ENCODE results near the gene S1PR3. TPM values are rescaled to one million over a fixed set of nuclear protein-coding genes. Genes with fewer than 3 reads are reported as not detected.

Gene S1PR3
- total and polyA plus RNA-seq, 4 donors: 1.4 to 4.5 (median 2.9) TPM

DNA sequence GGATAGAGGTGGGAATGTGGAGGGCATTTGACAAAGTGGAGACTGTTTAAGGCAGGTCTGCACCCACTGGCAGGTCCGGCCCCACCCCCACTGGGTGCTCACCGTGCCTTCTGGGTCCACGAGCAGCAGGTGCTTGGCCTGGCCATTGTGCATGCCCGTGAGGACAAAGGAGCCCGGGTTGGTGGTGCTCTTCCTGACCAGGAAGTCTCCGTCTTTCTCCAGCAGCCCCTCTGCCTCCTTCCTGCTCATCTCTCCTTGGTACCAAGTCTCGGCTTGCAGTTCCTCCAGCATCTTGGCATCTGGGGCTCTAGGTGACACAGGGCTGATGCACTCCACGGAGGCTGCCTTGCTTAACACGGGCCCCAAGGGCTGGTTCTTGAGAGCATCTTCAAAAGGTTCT is 46.6 kb downstream of the S1PR3 start:
- DNase-seq (ENCODE audit: low spot score): no peak
- H3K27ac ChIP-seq (ENCODE audit: low read depth in 1 of 2, low read length in 2 of 2): no peak overlapping the region
- no peak overlapping the region for H3K9ac ChIP-seq (ENCODE audit: low read depth in 1 of 2, low read length in 2 of 2)
- 88% methylated on average over 9 of the region's 9 CpGs for WGBS
- H3K36me3 ChIP-seq (ENCODE audit: control insufficient read depth in 4 of 4, insufficient read depth in 3 of 4, low read depth in 1 of 4, low read length in 3 of 4): no peaks in the 10 kb centered on the region
- no peak for TF ChIP-seq FOXA2 (IDR thresholded peaks at IDR 0.05)
- TF ChIP-seq, protein P1, sequence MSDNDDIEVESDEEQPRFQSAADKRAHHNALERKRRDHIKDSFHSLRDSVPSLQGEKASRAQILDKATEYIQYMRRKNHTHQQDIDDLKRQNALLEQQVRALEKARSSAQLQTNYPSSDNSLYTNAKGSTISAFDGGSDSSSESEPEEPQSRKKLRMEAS (IDR thresholded peaks at IDR 0.05): no peak
- H3K9me3 ChIP-seq (ENCODE audit: control insufficient read depth in 4 of 4, low read length in 3 of 4): no peaks in the 10 kb centered on the region
- no peaks in the 10 kb centered on the region for H3K27me3 ChIP-seq (ENCODE audit: control insufficient read depth in 4 of 4, insufficient read depth in 4 of 4, low read length in 3 of 4)
- H3K4me3 ChIP-seq (ENCODE audit: low read depth in 1 of 3, low read length in 3 of 3): no peak overlapping the region
- H3K4me1 ChIP-seq (ENCODE audit: control insufficient read depth in 4 of 4, insufficient read depth in 4 of 4, low read length in 3 of 4): no peaks in the 10 kb centered on the region

DNA sequence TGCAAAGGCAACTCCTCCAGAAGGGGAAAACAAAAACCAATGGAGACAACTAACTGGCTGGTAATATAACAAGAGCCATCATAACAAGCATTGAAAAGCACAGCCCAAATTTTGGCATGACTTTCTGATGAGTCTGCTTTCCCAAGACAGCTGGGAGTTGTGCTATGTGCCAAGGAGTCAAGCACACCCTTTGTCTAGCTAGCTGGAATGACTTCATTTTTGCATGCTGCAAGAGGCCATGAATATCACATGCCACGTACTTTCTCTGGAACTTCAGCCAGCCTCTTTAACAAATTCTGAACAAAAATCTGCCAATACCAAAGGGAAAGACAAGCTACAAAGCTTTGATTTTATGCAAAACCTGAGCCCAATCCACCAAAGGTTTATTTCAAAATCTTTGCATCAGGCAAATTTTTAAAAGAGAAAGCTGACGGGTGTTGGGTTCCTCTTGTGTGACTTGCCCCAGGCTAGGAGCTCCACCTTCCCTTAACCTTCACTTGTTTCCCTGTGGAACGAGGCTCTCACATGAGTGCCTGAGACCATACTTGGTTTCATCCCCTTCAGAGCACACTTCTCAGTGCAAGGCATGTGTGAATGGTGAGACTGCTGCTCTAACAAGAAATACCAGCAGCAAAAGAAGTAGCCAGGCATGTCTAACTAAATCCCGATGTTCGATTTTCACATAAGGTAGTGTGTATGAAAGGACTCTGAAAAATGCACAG is 47.3 kb downstream of the S1PR3 start:
- Histone ChIP-seq H3K9ac (ENCODE audit: low read depth in 1 of 2, low read length in 2 of 2) (no peak overlapping the region), H3K4me1 (ENCODE audit: control insufficient read depth in 4 of 4, insufficient read depth in 4 of 4, low read length in 3 of 4) (no peaks in the 10 kb centered on the region), H3K9me3 (ENCODE audit: control insufficient read depth in 4 of 4, low read length in 3 of 4) (no peaks in the 10 kb centered on the region), H3K27ac (ENCODE audit: low read depth in 1 of 2, low read length in 2 of 2) (no peak overlapping the region), H3K27me3 (ENCODE audit: control insufficient read depth in 4 of 4, insufficient read depth in 4 of 4, low read length in 3 of 4) (no peaks in the 10 kb centered on the region), H3K36me3 (ENCODE audit: control insufficient read depth in 4 of 4, insufficient read depth in 3 of 4, low read depth in 1 of 4, low read length in 3 of 4) (no peaks in the 10 kb centered on the region), H3K4me3 (ENCODE audit: low read depth in 1 of 3, low read length in 3 of 3) (no peak overlapping the region)
- no peak for DNase-seq (ENCODE audit: low spot score)
- WGBS: 79% methylated on average over 5 of the region's 5 CpGs
- TF ChIP-seq FOXA1 (IDR thresholded peaks at IDR 0.05) (no peak), TAF1 (conservative IDR thresholded peaks at IDR 0.05) (no peak), FOXA2 (IDR thresholded peaks at IDR 0.05) (no peak), NR2F2 (IDR thresholded peaks at IDR 0.05) (no peak)
- TF ChIP-seq, protein P2, sequence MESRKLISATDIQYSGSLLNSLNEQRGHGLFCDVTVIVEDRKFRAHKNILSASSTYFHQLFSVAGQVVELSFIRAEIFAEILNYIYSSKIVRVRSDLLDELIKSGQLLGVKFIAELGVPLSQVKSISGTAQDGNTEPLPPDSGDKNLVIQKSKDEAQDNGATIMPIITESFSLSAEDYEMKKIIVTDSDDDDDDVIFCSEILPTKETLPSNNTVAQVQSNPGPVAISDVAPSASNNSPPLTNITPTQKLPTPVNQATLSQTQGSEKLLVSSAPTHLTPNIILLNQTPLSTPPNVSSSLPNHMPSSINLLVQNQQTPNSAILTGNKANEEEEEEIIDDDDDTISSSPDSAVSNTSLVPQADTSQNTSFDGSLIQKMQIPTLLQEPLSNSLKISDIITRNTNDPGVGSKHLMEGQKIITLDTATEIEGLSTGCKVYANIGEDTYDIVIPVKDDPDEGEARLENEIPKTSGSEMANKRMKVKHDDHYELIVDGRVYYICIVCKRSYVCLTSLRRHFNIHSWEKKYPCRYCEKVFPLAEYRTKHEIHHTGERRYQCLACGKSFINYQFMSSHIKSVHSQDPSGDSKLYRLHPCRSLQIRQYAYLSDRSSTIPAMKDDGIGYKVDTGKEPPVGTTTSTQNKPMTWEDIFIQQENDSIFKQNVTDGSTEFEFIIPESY (IDR thresholded peaks at IDR 0.05): no peak
- TF ChIP-seq, protein P3, sequence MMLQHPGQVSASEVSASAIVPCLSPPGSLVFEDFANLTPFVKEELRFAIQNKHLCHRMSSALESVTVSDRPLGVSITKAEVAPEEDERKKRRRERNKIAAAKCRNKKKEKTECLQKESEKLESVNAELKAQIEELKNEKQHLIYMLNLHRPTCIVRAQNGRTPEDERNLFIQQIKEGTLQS (IDR thresholded peaks at IDR 0.05): no peak

DNA sequence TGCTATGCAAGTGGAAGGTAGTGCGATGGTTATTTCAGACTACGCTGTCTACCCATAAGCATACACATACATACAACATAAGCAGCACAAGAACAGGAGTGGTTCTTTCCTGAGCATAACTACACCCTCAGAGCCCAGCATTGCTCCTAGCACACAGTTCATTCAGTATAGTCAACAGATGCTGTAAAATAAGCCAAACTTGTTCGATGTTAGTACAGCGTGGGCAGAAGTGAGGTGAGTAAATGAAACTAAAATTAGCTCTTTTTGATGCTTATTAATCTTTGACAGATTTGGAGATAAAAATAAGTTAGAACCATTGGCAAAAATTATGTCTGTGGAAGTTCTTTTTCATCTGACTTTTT is 47.8 kb downstream of the S1PR3 start:
- H3K4me3 ChIP-seq (ENCODE audit: low read depth in 1 of 3, low read length in 3 of 3): no peak overlapping the region
- no peak for DNase-seq (ENCODE audit: low spot score)
- no peaks in the 10 kb centered on the region for H3K36me3 ChIP-seq (ENCODE audit: control insufficient read depth in 4 of 4, insufficient read depth in 3 of 4, low read depth in 1 of 4, low read length in 3 of 4)
- H3K4me1 ChIP-seq (ENCODE audit: control insufficient read depth in 4 of 4, insufficient read depth in 4 of 4, low read length in 3 of 4): no peaks in the 10 kb centered on the region
- no peaks in the 10 kb centered on the region for H3K27me3 ChIP-seq (ENCODE audit: control insufficient read depth in 4 of 4, insufficient read depth in 4 of 4, low read length in 3 of 4)
- no peaks in the 10 kb centered on the region for H3K9me3 ChIP-seq (ENCODE audit: control insufficient read depth in 4 of 4, low read length in 3 of 4)
- no peak overlapping the region for H3K27ac ChIP-seq (ENCODE audit: low read depth in 1 of 2, low read length in 2 of 2)
- WGBS: 92% methylated on average over 4 of the region's 4 CpGs
- H3K9ac ChIP-seq (ENCODE audit: low read depth in 1 of 2, low read length in 2 of 2): no peak overlapping the region
- TF ChIP-seq, protein P3 (IDR thresholded peaks at IDR 0.05): no peak
- TF ChIP-seq JUND (IDR thresholded peaks at IDR 0.05): no peak
- TF ChIP-seq, protein P1 (IDR thresholded peaks at IDR 0.05): no peak
- no peak for TF ChIP-seq EGR1 (IDR thresholded peaks at IDR 0.05; ENCODE audit: low read depth in 2 of 2)
- TF ChIP-seq SP1 (IDR thresholded peaks at IDR 0.05): no peak
- TF ChIP-seq GABPA (IDR thresholded peaks at IDR 0.05 in 1 of 2, conservative IDR thresholded peaks at IDR 0.05 in 1 of 2): no peak
- no peak for TF ChIP-seq FOXA2 (IDR thresholded peaks at IDR 0.05)
- TF ChIP-seq YY1 (IDR thresholded peaks at IDR 0.05): no peak
- TF ChIP-seq, protein P4, sequence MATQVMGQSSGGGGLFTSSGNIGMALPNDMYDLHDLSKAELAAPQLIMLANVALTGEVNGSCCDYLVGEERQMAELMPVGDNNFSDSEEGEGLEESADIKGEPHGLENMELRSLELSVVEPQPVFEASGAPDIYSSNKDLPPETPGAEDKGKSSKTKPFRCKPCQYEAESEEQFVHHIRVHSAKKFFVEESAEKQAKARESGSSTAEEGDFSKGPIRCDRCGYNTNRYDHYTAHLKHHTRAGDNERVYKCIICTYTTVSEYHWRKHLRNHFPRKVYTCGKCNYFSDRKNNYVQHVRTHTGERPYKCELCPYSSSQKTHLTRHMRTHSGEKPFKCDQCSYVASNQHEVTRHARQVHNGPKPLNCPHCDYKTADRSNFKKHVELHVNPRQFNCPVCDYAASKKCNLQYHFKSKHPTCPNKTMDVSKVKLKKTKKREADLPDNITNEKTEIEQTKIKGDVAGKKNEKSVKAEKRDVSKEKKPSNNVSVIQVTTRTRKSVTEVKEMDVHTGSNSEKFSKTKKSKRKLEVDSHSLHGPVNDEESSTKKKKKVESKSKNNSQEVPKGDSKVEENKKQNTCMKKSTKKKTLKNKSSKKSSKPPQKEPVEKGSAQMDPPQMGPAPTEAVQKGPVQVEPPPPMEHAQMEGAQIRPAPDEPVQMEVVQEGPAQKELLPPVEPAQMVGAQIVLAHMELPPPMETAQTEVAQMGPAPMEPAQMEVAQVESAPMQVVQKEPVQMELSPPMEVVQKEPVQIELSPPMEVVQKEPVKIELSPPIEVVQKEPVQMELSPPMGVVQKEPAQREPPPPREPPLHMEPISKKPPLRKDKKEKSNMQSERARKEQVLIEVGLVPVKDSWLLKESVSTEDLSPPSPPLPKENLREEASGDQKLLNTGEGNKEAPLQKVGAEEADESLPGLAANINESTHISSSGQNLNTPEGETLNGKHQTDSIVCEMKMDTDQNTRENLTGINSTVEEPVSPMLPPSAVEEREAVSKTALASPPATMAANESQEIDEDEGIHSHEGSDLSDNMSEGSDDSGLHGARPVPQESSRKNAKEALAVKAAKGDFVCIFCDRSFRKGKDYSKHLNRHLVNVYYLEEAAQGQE (IDR thresholded peaks at IDR 0.05): no peak
- TF ChIP-seq HNF4G (IDR thresholded peaks at IDR 0.05): no peak
